Endothelial cell of umbilical vein (primary cell): Measurements from ENCODE around the gene C4orf50. TPM values are rescaled to one million over a fixed set of nuclear protein-coding genes. Genes with fewer than 3 reads are reported as not detected.

ENCODE experiments used
- BruUV-seq: library from RNA; stranded (reverse); fragments of 400-500 nt; replicated peaks from 2 replicates; lab custom pipeline; 2021; lab: Mats Ljungman, UMichigan
- CTCF ChIA-PET: fragments of 300-600, 350-600 bp; sonication (Branson Sonifier 250); formaldehyde crosslinking; loops from one replicate; lab custom pipeline; 2021; ENCODE audit warnings: antibody characterized with exemption, inconsistent platforms; lab: Charles Lee
- POLR2A ChIA-PET: fragments of 300-600, 350-600 bp; sonication (Branson Sonifier 250); formaldehyde crosslinking; loops from one replicate; lab custom pipeline; 2021; ENCODE audit warnings: antibody characterized with exemption, inconsistent platforms; lab: Charles Lee
- DNase-seq: peaks from one replicate; pipeline ENCODE4 v3.0.0-alpha.2; 2011; ENCODE audit warnings: low read depth, low spot score
- FAIRE-seq: peaks from 2 replicates; lab custom pipeline; 2011; peaks lifted over from hg19 to GRCh38; lab: Jason Lieb, UNC
- H2AFZ ChIP-seq: 2 replicates; pipeline ENCODE4 v1.6.0; 2012; ENCODE audit warnings: low read depth, low read length, control low read depth, inconsistent platforms
- H3K27ac ChIP-seq: 2 replicates; pipeline ENCODE4 v1.5.1; 2011; ENCODE audit warnings: low read depth, mild to moderate bottlenecking, control low read depth, low read length, moderate library complexity; ENCODE audit not compliant: insufficient read depth
- H3K27me3 ChIP-seq, 2 experiments: 2 replicates each; pipeline versions ENCODE4 v1.6.0 to v1.6.1; 2011; ENCODE audit warnings: low read length in 2 of 2, mixed read lengths in 1 of 2; ENCODE audit not compliant: control insufficient read depth in 2 of 2, insufficient read depth in 2 of 2
- H3K36me3 ChIP-seq, 2 experiments: 2 replicates in 1 of 2; 3 replicates in 1 of 2; pipeline ENCODE4 v1.5.1; 2011; ENCODE audit warnings: low read length in 2 of 2, mild to moderate bottlenecking in 1 of 2, moderate library complexity in 1 of 2; ENCODE audit not compliant: control insufficient read depth in 2 of 2, insufficient read depth in 2 of 2; ENCODE audit errors: extremely low read depth in 1 of 2
- H3K4me1 ChIP-seq: 3 replicates; pipeline ENCODE4 v1.5.1; 2011; ENCODE audit warnings: mild to moderate bottlenecking, low read length; ENCODE audit not compliant: control insufficient read depth, insufficient read depth; ENCODE audit errors: extremely low read depth
- H3K4me2 ChIP-seq: 2 replicates; pipeline ENCODE4 v1.6.1; 2011; ENCODE audit warnings: low read length, control low read depth, mixed read lengths; ENCODE audit not compliant: insufficient read depth
- H3K4me3 ChIP-seq, 3 experiments: fragments of 200-600 bp in 1 of 3; sonication (generic), shearing (Covaris generic) in 1 of 3; replicated peaks in 1 of 3; 2 replicates each; pipeline ENCODE4 v1.5.1; 2011 to 2016; ENCODE audit warnings: control low read depth in 3 of 3, low read length in 3 of 3, mild to moderate bottlenecking in 2 of 3, inconsistent platforms in 1 of 3, low read depth in 1 of 3, moderate library complexity in 1 of 3; ENCODE audit not compliant: insufficient read depth in 1 of 3
- H3K79me2 ChIP-seq: 2 replicates; pipeline ENCODE4 v1.6.0; 2012; ENCODE audit warnings: low read length, inconsistent platforms; ENCODE audit not compliant: control insufficient read depth, insufficient read depth
- H3K9ac ChIP-seq: replicated peaks from 2 replicates; pipeline ENCODE3; 2011; ENCODE audit warnings: low read length, control low read depth; ENCODE audit not compliant: insufficient read depth; ENCODE audit errors: extremely low read depth
- H3K9me1 ChIP-seq: replicated peaks from 3 replicates; pipeline ENCODE4 v1.6.0; 2011; ENCODE audit warnings: mild to moderate bottlenecking, low read length; ENCODE audit not compliant: control insufficient read depth, insufficient read depth; ENCODE audit errors: extremely low read depth
- H3K9me3 ChIP-seq: replicated peaks from 2 replicates; pipeline ENCODE4 v1.5.1; 2012; ENCODE audit warnings: low read length, inconsistent platforms; ENCODE audit not compliant: control insufficient read depth, insufficient read depth
- H4K20me1 ChIP-seq: replicated peaks from 2 replicates; pipeline ENCODE3; 2011; ENCODE audit warnings: mild to moderate bottlenecking, low read length; ENCODE audit not compliant: control insufficient read depth, insufficient read depth; ENCODE audit errors: extremely low read depth
- FOS ChIP-seq: IDR thresholded peaks from 2 replicates; pipeline ENCODE4 v1.6.1; 2011; ENCODE audit warnings: mild to moderate bottlenecking, low read length, moderate library complexity, borderline replicate concordance; ENCODE audit not compliant: insufficient read depth
- GATA2 ChIP-seq: IDR thresholded peaks from 2 replicates; pipeline ENCODE4 v1.7.0; 2011; ENCODE audit warnings: low read depth, mild to moderate bottlenecking, moderate library complexity, mixed read lengths, low read length; ENCODE audit not compliant: insufficient read length, insufficient read depth
- POLR2AphosphoS5 ChIP-seq: IDR thresholded peaks from 2 replicates; pipeline ENCODE4 v1.6.1; 2012; ENCODE audit warnings: low read depth, mild to moderate bottlenecking, control low read depth, low read length, moderate library complexity; ENCODE audit not compliant: insufficient read depth
- dilution Hi-C: fragments of 300-500 bp; cut with MboI; formaldehyde crosslinking; loops from one replicate; pipeline ENCODE4 v1.15.0; 2019; ENCODE audit warnings: low sequenced_read_pairs; ENCODE audit not compliant: extremely low pct_ligation_motif_present
- intact Hi-C: fragments of 100-400 bp; cut with micrococcal nuclease; formaldehyde crosslinking; loops from one replicate; pipeline ENCODE4 v1.10.0; 2022
- polyA plus RNA-seq, 4 experiments: library from polyadenylated mRNA; depleted of rRNA in 3 of 4; stranded (reverse) in 3 of 4; unstranded in 1 of 4; fragments of >200 nt; gene quantifications; 2 replicates each; pipeline versions ENCODE4 v1.2.1 to v1.2.3, GENCODE V29; 2011 to 2012; ENCODE audit warnings: missing spikeins in 1 of 4
- total RNA-seq: library from RNA; stranded (reverse); gene quantifications from 2 replicates; pipeline ENCODE4 v1.2.3, GENCODE V29; 2021

The C4orf50 gene
- total and polyA plus RNA-seq, 2 donors (not counting 3 experiments of a cell fraction or from before 2014, with no cell fraction given): not detected

GRCh38 chr4:6011271-6011671 lies 7.0 kb downstream of the C4orf50 start:
- Histone ChIP-seq H3K9me1 (no peaks in the 10 kb centered on the region), H3K36me3 (no peaks in the 10 kb centered on the region), H3K27me3 (no peaks in the 10 kb centered on the region), H3K9me3 (no peaks in the 10 kb centered on the region), H3K79me2 (no peaks in the 10 kb centered on the region), H3K9ac (no peak overlapping the region), H3K4me1 (no peaks in the 10 kb centered on the region), H3K4me2 (no peak overlapping the region), H2AFZ (no peak overlapping the region), H3K27ac (no peak overlapping the region), H4K20me1 (no peaks in the 10 kb centered on the region), H3K4me3 (no peak overlapping the region)
- no TSS peak for BruUV-seq
- ChIA-PET POLR2A (no interaction called here), CTCF (interaction anchor here (1.4 kb wide), 2 partner anchors 13 to 240 kb away, joined by 3 read pairs; no protein-coding TSS in a partner anchor)
- TF ChIP-seq FOS: no peak
- intact Hi-C loops: no loop called here
- dilution Hi-C loops: no loop called here
- no peak for FAIRE-seq
- no peak for DNase-seq

GRCh38 chr4:6010789-6011188 lies 7.4 kb downstream of the C4orf50 start:
- Histone ChIP-seq H3K36me3 (no peaks in the 10 kb centered on the region), H3K79me2 (no peaks in the 10 kb centered on the region), H3K27ac (no peak overlapping the region), H3K9me1 (no peaks in the 10 kb centered on the region), H3K4me1 (no peaks in the 10 kb centered on the region), H3K4me3 (no peak overlapping the region), H3K9me3 (no peaks in the 10 kb centered on the region), H4K20me1 (no peaks in the 10 kb centered on the region), H2AFZ (no peak overlapping the region), H3K4me2 (no peak overlapping the region), H3K9ac (no peak overlapping the region), H3K27me3 (no peaks in the 10 kb centered on the region)
- BruUV-seq: no TSS peak
- no peak for FAIRE-seq
- intact Hi-C loops (no loop called here), dilution Hi-C loops (no loop called here)
- TF ChIP-seq FOS (no peak), GATA2 (no peak), POLR2AphosphoS5 (no peak)
- CTCF ChIA-PET: interaction anchor here (1.4 kb wide), 1 partner anchor 12 kb away, joined by 3 read pairs; no protein-coding TSS in a partner anchor
- no peak for DNase-seq
- POLR2A ChIA-PET: no interaction called here
